Parathyroid adenoma (tissue), 2 donors: ENCODE data around the gene TPGS2.
"Not testable (repeated sequence)": the region's sequence is repeated elsewhere in the genome, so short reads cannot be mapped to it uniquely, and the experiment has no call there.

Source experiments
- H2AFZ ChIP-seq: fragments of 300-600 bp; sonication (generic); one replicate; pipeline ENCODE4 v1.7.0; 2017; ENCODE audit warnings: antibody characterized with exemption, mild to moderate bottlenecking
- H3K27ac ChIP-seq: fragments of 300-600 bp; sonication (generic); one replicate; pipeline ENCODE4 v1.7.0; 2017
- H3K27me3 ChIP-seq: fragments of 300-600 bp; sonication (generic); one replicate; pipeline ENCODE4 v1.7.0; 2017; ENCODE audit warnings: low read length; ENCODE audit not compliant: control insufficient read depth, insufficient read depth
- H3K36me3 ChIP-seq: fragments of 300-600 bp; sonication (generic); one replicate; pipeline ENCODE4 v1.7.0; 2017; ENCODE audit warnings: low read length; ENCODE audit not compliant: control insufficient read depth, insufficient read depth
- H3K4me1 ChIP-seq: fragments of 300-600 bp; sonication (generic); one replicate; pipeline ENCODE4 v1.7.0; 2017; ENCODE audit warnings: control low read depth
- H3K4me2 ChIP-seq: fragments of 300-600 bp; sonication (generic); one replicate; pipeline ENCODE4 v1.7.0; 2017; ENCODE audit warnings: low read length
- H3K4me3 ChIP-seq: fragments of 300-600 bp; sonication (generic); one replicate; pipeline ENCODE4 v1.7.0; 2017; ENCODE audit warnings: low read depth, low read length
- H3K79me2 ChIP-seq: fragments of 300-600 bp; sonication (generic); one replicate; pipeline ENCODE4 v1.7.0; 2017; ENCODE audit warnings: control low read depth
- H3K9ac ChIP-seq: fragments of 300-600 bp; sonication (generic); one replicate; pipeline ENCODE4 v1.7.0; 2017; ENCODE audit warnings: mild to moderate bottlenecking
- H3K9me3 ChIP-seq: fragments of 300-600 bp; sonication (generic); one replicate; pipeline ENCODE4 v1.7.0; 2017; ENCODE audit warnings: low read length; ENCODE audit not compliant: control insufficient read depth
- CTCF ChIP-seq: fragments of 300-600 bp; sonication (generic); IDR thresholded peaks from one replicate; pipeline ENCODE4 v1.7.0; 2017; ENCODE audit warnings: antibody characterized with exemption, mild to moderate bottlenecking
- donor health status: primary hyperparathyroidism.

TPGS2 gene

DNA sequence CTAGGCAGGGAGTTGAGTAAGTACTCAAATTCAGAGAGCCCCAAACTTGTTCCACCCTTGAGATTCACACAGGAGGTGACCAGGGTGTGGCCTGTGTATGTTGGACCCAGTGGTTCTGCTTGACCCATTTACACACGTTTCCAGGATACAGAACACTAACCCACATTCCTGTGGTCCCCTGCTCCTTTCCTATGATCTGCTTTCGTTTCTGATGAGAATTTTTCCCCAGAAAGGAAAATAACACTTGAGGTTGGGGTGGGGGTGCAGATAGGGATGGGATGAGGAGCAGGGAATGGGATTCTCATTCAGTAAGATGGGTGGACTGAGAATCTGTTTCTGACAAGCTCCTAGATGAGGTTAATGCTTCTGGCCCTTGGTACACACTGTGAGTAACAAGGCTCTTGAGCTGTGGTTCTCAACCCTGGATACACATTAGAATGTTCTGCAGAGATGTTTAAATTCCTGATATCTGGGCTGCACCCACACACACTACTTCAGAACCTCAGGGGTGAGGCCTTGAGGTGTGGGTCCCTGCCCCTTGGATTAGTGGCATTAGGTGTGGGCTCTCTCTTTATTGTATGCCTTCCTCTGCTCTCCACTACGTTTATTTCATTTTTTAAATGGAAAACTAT, 58.4 kb downstream of the TPGS2 start:
- no peak for TF ChIP-seq CTCF
- Histone ChIP-seq H3K4me2 (no peak overlapping the region), H3K9me3 (no peaks in the 10 kb centered on the region), H3K9ac (no peak overlapping the region), H2AFZ (no peak overlapping the region), H3K79me2 (no peaks in the 10 kb centered on the region), H3K27me3 (no peaks in the 10 kb centered on the region), H3K4me1 (no peaks in the 10 kb centered on the region), H3K27ac (no peak overlapping the region), H3K4me3 (no peak overlapping the region), H3K36me3 (no peaks in the 10 kb centered on the region)

DNA sequence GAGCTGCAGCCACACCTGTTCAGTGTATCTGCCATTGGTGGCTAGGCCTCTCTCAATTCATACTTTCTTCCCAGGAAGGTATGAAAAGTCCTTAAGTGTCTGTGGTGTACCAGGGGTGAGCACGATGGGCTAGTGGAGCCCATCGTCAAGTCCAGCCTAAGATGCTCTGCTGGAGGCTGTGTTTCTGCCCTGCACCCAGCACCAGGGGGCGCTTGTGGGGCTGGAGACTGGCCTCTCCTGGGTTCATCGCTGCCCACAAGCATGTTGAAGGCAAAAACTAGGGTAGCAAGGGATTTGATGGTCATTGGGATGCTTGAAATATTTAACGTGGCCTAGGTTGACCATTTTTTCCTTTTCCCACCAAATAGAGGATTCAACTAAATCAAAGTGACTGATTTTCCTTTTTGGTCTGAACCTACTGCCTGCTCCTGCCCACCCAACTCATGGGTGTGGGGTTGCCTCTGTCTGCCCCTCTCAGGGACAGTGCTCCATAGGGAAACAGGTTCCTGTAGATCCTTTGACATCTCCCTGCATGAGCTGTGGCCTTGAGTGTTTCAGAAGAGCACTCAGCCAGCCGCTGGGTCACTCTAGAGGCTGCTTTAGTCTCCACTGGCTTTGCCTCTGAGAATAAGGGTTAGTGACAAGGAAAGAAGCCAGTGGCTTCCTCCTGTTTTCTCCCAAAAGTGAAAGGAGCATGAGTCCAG, 59.0 kb downstream of the TPGS2 start:
- Histone ChIP-seq H3K4me2 (no peak overlapping the region), H3K9me3 (no peaks in the 10 kb centered on the region), H3K9ac (no peak overlapping the region), H3K36me3 (no peaks in the 10 kb centered on the region), H2AFZ (no peak overlapping the region), H3K4me3 (no peak overlapping the region), H3K4me1 (no peaks in the 10 kb centered on the region), H3K79me2 (no peaks in the 10 kb centered on the region), H3K27ac (no peak overlapping the region), H3K27me3 (no peaks in the 10 kb centered on the region)
- peak; percentile 17 for TF ChIP-seq CTCF

- H3K4me3 ChIP-seq = no peak overlapping the region
- H3K4me2 ChIP-seq = no peak overlapping the region
- no peak overlapping the region for H3K9ac ChIP-seq
- no peaks in the 10 kb centered on the region for H3K79me2 ChIP-seq
- H3K36me3 ChIP-seq = no peaks in the 10 kb centered on the region
- H2AFZ ChIP-seq = no peak overlapping the region
- no peak overlapping the region for H3K27ac ChIP-seq
- H3K27me3 ChIP-seq = no peaks in the 10 kb centered on the region
- H3K9me3 ChIP-seq = no peaks in the 10 kb centered on the region
- TF ChIP-seq CTCF = no peak
- H3K4me1 ChIP-seq = no peaks in the 10 kb centered on the region
Observed at GRCh38 chr18:36769172-36769571, 59.6 kb downstream of the TPGS2 start.

DNA sequence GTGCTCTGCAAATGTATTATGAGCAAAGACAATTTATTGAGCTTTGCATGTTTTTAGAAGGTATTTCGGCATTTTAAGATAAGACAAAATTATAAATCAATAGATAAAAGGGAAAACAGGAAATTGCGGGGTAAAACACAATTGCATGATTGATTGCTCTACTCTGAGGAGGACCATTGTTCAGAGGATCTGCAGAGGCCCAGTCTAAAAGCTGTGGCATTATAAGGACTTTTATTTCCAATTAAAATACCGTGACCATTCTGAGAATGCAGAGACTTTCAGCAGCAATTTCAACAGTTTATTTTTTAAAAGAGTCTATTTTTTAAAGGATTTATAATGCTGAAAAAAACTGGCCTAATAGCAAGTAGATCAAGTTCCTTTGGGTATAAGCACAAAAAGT, 62.0 kb downstream of the TPGS2 start:
- Histone ChIP-seq H3K36me3 (no peaks in the 10 kb centered on the region), H3K9ac (no peak overlapping the region), H3K4me1 (no peaks in the 10 kb centered on the region), H2AFZ (no peak overlapping the region), H3K79me2 (no peaks in the 10 kb centered on the region), H3K27me3 (no peaks in the 10 kb centered on the region), H3K9me3 (no peaks in the 10 kb centered on the region), H3K4me2 (no peak overlapping the region), H3K4me3 (no peak overlapping the region), H3K27ac (no peak overlapping the region)
- TF ChIP-seq CTCF = no peak

- not testable (repeated sequence) for H3K4me1 ChIP-seq, H3K4me3 ChIP-seq, H3K27me3 ChIP-seq, H3K36me3 ChIP-seq, H3K9me3 ChIP-seq, H3K9ac ChIP-seq, H3K79me2 ChIP-seq, H2AFZ ChIP-seq, H3K4me2 ChIP-seq, H3K27ac ChIP-seq
Observed at GRCh38 chr18:36762965-36763364, 65.8 kb downstream of the TPGS2 start.
